Endothelial cell of coronary artery (primary cell): ENCODE measurements around the gene OXNAD1. TPM values are rescaled to one million over a fixed set of nuclear protein-coding genes. Genes with fewer than 3 reads are reported as not detected.

Experiments used
- total RNA-seq: library from RNA; depleted of rRNA; stranded (reverse); fragments of >200 nt; gene quantifications from 2 replicates; pipeline ENCODE4 v1.2.3, GENCODE V29; 2014

Gene OXNAD1, protein sequence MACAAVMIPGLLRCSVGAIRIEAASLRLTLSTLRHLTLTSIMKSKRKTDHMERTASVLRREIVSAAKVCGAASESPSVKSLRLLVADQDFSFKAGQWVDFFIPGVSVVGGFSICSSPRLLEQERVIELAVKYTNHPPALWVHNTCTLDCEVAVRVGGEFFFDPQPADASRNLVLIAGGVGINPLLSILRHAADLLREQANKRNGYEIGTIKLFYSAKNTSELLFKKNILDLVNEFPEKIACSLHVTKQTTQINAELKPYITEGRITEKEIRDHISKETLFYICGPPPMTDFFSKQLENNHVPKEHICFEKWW
- total RNA-seq, result 11.0 TPM in 2 replicates

GRCh38 chr3:16264708-16265454 lies at the start of gene OXNAD1, which contains the start of gene DPH3:
OXNAD1 (plus strand) TSS chr3:16265212; CDS start chr3:16270953, 5,741 bp downstream.
DPH3 (minus strand) TSS chr3:16264943; CDS start chr3:16264876, 67 bp downstream.

Other genes with a start within 250 kb of the OXNAD1 start
- 1.2 and 45.6 TPM in 2 replicates for gene GALNT15, start 90.5 kb upstream of the OXNAD1 start, total RNA-seq
- 16.5 and 18.4 TPM in 2 replicates for gene DPH3, start 269 bp upstream of the OXNAD1 start, total RNA-seq
- 18.8 and 45.0 TPM in 2 replicates for gene RFTN1, start 248.5 kb downstream of the OXNAD1 start, total RNA-seq